ENCODE data around the gene CD99L2.

The CD99L2 gene

DNA sequence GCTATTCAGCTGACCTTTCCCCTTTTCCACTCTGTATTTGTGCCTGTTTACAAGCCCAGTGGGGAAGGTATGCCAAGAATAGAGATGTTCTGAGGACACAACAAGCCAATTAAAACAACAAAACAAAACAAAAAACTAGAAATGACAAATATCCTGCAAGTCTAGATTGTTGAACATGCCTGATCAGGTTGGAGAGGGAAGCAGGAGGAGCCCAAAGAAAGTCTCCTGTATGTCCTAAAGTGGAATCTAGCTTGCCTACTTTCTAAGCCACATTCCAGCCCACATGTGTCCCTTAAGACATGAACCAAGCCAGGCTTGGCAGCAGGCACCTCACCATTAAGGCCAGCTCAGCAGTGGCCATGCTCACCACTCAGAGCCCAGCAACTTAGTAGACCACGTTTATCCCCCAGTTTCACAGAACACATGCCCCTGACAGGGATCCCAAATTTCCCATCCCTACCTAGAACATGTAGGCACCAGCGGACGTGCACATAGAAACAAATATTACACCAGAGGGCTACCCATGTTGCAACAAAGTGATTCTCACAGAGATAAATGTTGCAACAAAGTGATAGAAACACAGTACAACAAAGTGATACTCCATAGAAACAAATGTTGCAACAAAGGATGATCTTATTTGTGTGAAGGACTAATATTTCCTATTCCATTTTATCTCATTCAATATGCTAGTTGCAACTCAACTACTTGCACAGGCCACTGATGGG lies 48.3 kb downstream of the CD99L2 start:
- Histone ChIP-seq H3K4me1 (ENCODE audit: control insufficient read depth, low read length) (no peaks in the 10 kb centered on the region), H3K27ac (ENCODE audit: low read depth, low read length) (no peak overlapping the region), H3K79me2 (ENCODE audit: control insufficient read depth, low read length) (no peaks in the 10 kb centered on the region), H3K27me3 (ENCODE audit: control insufficient read depth, low read length) (no peaks in the 10 kb centered on the region), H3F3A (ENCODE audit: control insufficient read depth, insufficient read depth) (no peaks in the 10 kb centered on the region), H4K20me1 (ENCODE audit: control insufficient read depth, insufficient read depth, low read depth, low read length) (no peaks in the 10 kb centered on the region), H3K36me3 (ENCODE audit: control insufficient read depth, low read length) (no peaks in the 10 kb centered on the region), H3K9me3 (ENCODE audit: control insufficient read depth, insufficient read depth, low read length) (no peaks in the 10 kb centered on the region), H3K4me3 (ENCODE audit: low read length) (no peak overlapping the region), H3K9me2 (replicated peaks; ENCODE audit: control insufficient read depth, low read length) (no peaks in the 10 kb centered on the region), H3K4me2 (ENCODE audit: low read length) (no peak overlapping the region)
- TF ChIP-seq CTCF (IDR thresholded peaks at IDR 0.05; ENCODE audit: low read depth, low read length, poor library complexity, severe bottlenecking) = no peak

GRCh38 chrX:150849486-150849885 lies 49.0 kb downstream of the CD99L2 start:
- Histone ChIP-seq H3K79me2 (ENCODE audit: control insufficient read depth, low read length) (no peaks in the 10 kb centered on the region), H3K9me3 (ENCODE audit: control insufficient read depth, insufficient read depth, low read length) (no peaks in the 10 kb centered on the region), H3K27me3 (ENCODE audit: control insufficient read depth, low read length) (no peaks in the 10 kb centered on the region), H3K4me2 (ENCODE audit: low read length) (no peak overlapping the region), H3K36me3 (ENCODE audit: control insufficient read depth, low read length) (no peaks in the 10 kb centered on the region), H3K9me2 (replicated peaks; ENCODE audit: control insufficient read depth, low read length) (no peaks in the 10 kb centered on the region), H4K20me1 (ENCODE audit: control insufficient read depth, insufficient read depth, low read depth, low read length) (no peaks in the 10 kb centered on the region), H3K4me3 (ENCODE audit: low read length) (no peak overlapping the region), H3K27ac (ENCODE audit: low read depth, low read length) (no peak overlapping the region), H3F3A (ENCODE audit: control insufficient read depth, insufficient read depth) (no peaks in the 10 kb centered on the region), H3K4me1 (ENCODE audit: control insufficient read depth, low read length) (no peaks in the 10 kb centered on the region)
- TF ChIP-seq EZH2phosphoT487 (IDR thresholded peaks at IDR 0.05; ENCODE audit: borderline replicate concordance, low read length) (no peak), CTCF (IDR thresholded peaks at IDR 0.05; ENCODE audit: low read depth, low read length, poor library complexity, severe bottlenecking) (no peak)

DNA sequence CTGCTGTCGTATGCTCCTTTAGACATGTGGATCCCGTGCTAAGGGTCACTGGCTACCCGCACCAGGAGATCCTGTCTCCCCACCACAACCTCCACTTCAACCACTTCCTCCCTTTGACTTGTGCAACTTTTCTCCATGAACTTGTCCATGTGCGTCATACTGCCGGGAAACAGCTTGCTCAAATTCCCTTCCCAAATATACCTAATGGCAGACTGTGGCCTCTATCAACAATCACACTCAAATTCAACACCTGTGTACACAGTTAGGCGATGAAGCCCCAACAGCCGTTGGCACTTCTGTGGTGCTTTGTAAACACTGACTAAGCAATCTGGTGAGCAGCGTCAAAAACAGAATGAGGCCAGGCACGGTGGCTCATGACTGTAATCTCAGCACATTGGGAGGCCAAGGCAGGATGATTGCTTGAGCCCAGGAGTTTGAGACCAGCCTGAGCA lies 49.5 kb downstream of the CD99L2 start:
- no peak overlapping the region for H3K4me2 ChIP-seq (ENCODE audit: low read length)
- H3K27ac ChIP-seq (ENCODE audit: low read depth, low read length) = no peak overlapping the region
- H3K9me3 ChIP-seq (ENCODE audit: control insufficient read depth, insufficient read depth, low read length) = no peaks in the 10 kb centered on the region
- no peaks in the 10 kb centered on the region for H3K27me3 ChIP-seq (ENCODE audit: control insufficient read depth, low read length)
- TF ChIP-seq EZH2phosphoT487 (IDR thresholded peaks at IDR 0.05; ENCODE audit: borderline replicate concordance, low read length) (no peak), CTCF (IDR thresholded peaks at IDR 0.05; ENCODE audit: low read depth, low read length, poor library complexity, severe bottlenecking) (no peak)
- no peaks in the 10 kb centered on the region for H3F3A ChIP-seq (ENCODE audit: control insufficient read depth, insufficient read depth)
- no peaks in the 10 kb centered on the region for H3K9me2 ChIP-seq (replicated peaks; ENCODE audit: control insufficient read depth, low read length)
- no peaks in the 10 kb centered on the region for H4K20me1 ChIP-seq (ENCODE audit: control insufficient read depth, insufficient read depth, low read depth, low read length)
- H3K36me3 ChIP-seq (ENCODE audit: control insufficient read depth, low read length) = no peaks in the 10 kb centered on the region
- no peak overlapping the region for H3K4me3 ChIP-seq (ENCODE audit: low read length)
- H3K79me2 ChIP-seq (ENCODE audit: control insufficient read depth, low read length) = no peaks in the 10 kb centered on the region
- no peaks in the 10 kb centered on the region for H3K4me1 ChIP-seq (ENCODE audit: control insufficient read depth, low read length)
